ENCODE measurements around the gene OSGIN1. TPM values are rescaled to one million over a fixed set of nuclear protein-coding genes. Genes with fewer than 3 reads are reported as not detected.

Gene OSGIN1
- total RNA-seq, 2 donors from 2014 or later = 4.4 to 9.4 TPM

DNA sequence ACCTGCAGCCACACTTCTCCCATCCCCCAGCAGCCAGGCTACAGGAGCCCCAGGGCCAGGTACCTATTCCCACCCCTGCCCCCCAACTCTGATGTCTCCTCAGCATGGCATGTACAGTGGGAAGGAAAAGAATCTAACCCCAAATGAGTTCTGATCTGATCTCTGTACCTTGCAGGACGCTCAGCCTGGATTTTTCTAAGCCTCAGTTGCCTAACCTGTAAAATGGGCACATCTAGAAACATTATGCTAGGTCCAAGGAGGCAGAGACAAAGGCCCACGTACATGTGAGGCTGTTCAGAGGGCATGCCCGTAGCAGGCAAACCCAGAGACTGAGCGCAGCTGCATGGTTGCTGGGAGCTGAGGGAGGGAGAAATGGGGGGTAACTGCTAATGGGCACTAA is 54.5 kb downstream of the OSGIN1 start:
- Histone ChIP-seq H3K27ac (no peak overlapping the region), H3K4me1 (replicated peaks) (no peaks in the 10 kb centered on the region), H3K9me3 (no peaks in the 10 kb centered on the region), H3K4me3 (no peak overlapping the region), H3K36me3 (no peaks in the 10 kb centered on the region), H3K27me3 (replicated peaks; ENCODE audit: insufficient read depth) (no peaks in the 10 kb centered on the region)
- 77% methylated on average over 4 of the region's 4 CpGs for WGBS
- intact Hi-C loops (cut with DNase I) = no loop called here
- TF ChIP-seq POLR2A (IDR thresholded peaks at IDR 0.05) (no peak), POLR2AphosphoS5 (IDR thresholded peaks at IDR 0.05) (no peak)
- TF ChIP-seq, protein P1, sequence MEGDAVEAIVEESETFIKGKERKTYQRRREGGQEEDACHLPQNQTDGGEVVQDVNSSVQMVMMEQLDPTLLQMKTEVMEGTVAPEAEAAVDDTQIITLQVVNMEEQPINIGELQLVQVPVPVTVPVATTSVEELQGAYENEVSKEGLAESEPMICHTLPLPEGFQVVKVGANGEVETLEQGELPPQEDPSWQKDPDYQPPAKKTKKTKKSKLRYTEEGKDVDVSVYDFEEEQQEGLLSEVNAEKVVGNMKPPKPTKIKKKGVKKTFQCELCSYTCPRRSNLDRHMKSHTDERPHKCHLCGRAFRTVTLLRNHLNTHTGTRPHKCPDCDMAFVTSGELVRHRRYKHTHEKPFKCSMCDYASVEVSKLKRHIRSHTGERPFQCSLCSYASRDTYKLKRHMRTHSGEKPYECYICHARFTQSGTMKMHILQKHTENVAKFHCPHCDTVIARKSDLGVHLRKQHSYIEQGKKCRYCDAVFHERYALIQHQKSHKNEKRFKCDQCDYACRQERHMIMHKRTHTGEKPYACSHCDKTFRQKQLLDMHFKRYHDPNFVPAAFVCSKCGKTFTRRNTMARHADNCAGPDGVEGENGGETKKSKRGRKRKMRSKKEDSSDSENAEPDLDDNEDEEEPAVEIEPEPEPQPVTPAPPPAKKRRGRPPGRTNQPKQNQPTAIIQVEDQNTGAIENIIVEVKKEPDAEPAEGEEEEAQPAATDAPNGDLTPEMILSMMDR (IDR thresholded peaks at IDR 0.05) = no peak
- DNase-seq (ENCODE audit: low spot score) = no peak

DNA sequence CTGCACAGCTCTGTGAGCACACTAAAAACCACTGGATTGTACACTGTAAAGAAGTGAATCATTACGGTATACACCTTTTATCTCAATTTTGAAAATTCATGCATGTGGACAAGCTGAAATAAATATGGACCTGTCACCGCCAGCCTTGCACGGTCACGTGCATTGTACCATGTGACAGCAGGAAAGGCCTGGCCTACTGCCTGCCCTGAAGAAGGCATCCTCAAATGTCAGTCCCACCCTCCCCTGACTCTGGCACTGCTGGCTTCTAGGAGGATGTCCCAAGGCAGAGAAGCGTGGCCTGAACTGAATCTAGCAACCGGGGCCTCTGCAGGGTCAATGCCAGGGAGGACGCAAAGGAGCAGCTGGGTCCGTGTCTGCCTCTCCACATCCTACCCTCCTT is 54.9 kb downstream of the OSGIN1 start:
- Histone ChIP-seq H3K36me3 (no peaks in the 10 kb centered on the region), H3K4me1 (replicated peaks) (no peaks in the 10 kb centered on the region), H3K27me3 (replicated peaks; ENCODE audit: insufficient read depth) (no peaks in the 10 kb centered on the region), H3K27ac (no peak overlapping the region), H3K4me3 (no peak overlapping the region), H3K9me3 (no peaks in the 10 kb centered on the region)
- 73% methylated on average over 8 of the region's 8 CpGs for WGBS
- DNase-seq (ENCODE audit: low spot score) = no peak
- intact Hi-C loops (cut with DNase I) = no loop called here
- no peak for TF ChIP-seq POLR2A (IDR thresholded peaks at IDR 0.05)
- TF ChIP-seq, protein P1 (IDR thresholded peaks at IDR 0.05) = no peak
- no peak for TF ChIP-seq POLR2AphosphoS5 (IDR thresholded peaks at IDR 0.05)

DNA sequence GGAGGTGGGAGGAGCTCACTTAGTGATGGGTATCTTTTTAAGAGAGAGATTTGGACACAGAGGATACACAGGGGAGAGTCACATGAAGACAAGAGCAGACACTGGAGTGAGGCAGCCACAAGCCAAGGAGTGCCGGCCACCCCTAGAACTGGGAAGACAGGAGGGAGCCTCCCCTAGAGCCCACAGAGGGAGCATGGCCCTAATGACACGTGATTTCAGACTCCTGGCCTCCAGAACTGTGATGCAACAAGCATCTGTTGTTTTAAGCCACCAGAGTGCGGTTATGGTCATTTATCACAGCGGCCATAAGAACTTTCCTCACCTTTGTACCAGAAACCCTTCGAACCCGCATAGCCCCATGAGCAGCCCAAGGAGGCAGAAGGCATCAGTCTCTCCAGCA is 56.2 kb downstream of the OSGIN1 start:
- Histone ChIP-seq H3K4me1 (replicated peaks) (no peaks in the 10 kb centered on the region), H3K27me3 (replicated peaks; ENCODE audit: insufficient read depth) (no peaks in the 10 kb centered on the region), H3K4me3 (no peak overlapping the region), H3K27ac (no peak overlapping the region), H3K9me3 (no peaks in the 10 kb centered on the region), H3K36me3 (no peaks in the 10 kb centered on the region)
- no peak for DNase-seq (ENCODE audit: low spot score)
- WGBS = 92% methylated on average over 6 of the region's 6 CpGs
- intact Hi-C loops (cut with DNase I) = no loop called here
- TF ChIP-seq POLR2A (IDR thresholded peaks at IDR 0.05) = no peak
- TF ChIP-seq, protein P1 (IDR thresholded peaks at IDR 0.05) = no peak
- no peak for TF ChIP-seq POLR2AphosphoS5 (IDR thresholded peaks at IDR 0.05)

DNA sequence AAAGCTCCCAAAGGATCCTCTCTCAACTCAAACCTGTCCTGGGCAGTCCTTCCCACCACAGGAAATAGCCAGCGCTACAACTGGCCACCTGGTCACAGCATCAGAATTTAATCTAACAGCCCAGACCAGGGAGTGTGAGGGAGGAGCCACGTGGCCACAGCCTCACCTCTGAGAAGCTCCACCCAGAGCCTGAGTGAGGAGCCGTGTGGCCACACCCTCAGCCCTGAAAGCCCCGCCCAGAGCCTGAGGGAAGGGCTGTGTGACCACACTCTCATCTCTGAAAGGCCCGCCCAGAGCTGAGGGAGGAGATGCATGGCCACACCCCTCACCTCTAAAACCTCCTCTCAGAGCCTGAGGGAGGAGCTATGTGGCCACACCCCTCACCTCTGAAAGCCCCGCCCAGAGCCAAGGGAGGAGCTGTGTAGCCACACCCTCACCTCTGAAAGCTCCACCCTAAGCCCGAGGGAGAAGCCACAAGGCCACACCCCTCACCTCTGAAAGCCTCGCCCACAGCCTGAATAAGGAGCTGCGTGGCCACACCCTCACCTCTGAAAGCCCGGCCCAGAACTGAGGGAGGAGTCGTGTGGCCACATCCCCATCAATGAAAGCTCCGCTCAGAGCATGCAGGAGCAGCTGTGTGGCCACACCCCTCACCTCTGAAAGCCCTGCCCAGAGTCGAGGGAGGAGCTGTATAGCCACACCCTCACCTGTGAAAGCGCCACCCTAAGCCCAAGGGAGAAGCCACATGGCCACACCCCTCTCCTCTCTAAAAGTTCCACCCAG is 60.9 kb downstream of the OSGIN1 start:
- TF ChIP-seq POLR2AphosphoS5 (IDR thresholded peaks at IDR 0.05) = no peak
- TF ChIP-seq, protein P1 (IDR thresholded peaks at IDR 0.05) = no peak
- TF ChIP-seq POLR2A (IDR thresholded peaks at IDR 0.05) = no peak
- no peaks in the 10 kb centered on the region for H3K4me1 ChIP-seq (replicated peaks)
- no peaks in the 10 kb centered on the region for H3K27me3 ChIP-seq (replicated peaks; ENCODE audit: insufficient read depth)
- DNase-seq (ENCODE audit: low spot score) = peak; percentile 14
- intact Hi-C loops (cut with DNase I) = no loop called here
- 16% methylated on average over 12 of the region's 14 CpGs for WGBS
- H3K4me3 ChIP-seq = no peak overlapping the region
- no peak overlapping the region for H3K27ac ChIP-seq
- no peaks in the 10 kb centered on the region for H3K9me3 ChIP-seq
- H3K36me3 ChIP-seq = no peaks in the 10 kb centered on the region

Measured in prostate gland (tissue), 2 donors.